ENCODE results near the gene DCAF11. TPM values are rescaled to one million over a fixed set of nuclear protein-coding genes. Genes with fewer than 3 reads are reported as not detected.
A peak's percentile ranks its signal among the peaks of the same experiment; 100 is the strongest.
"Not testable (repeated sequence)": the region's sequence is repeated elsewhere in the genome, so short reads cannot be mapped to it uniquely, and the experiment has no call there.

DCAF11 gene
- total RNA-seq, 1 donor from 2014 or later = 112 TPM

- DNase-seq (ENCODE audit: low read depth) = no peak
These were observed 19.1 kb upstream of the DCAF11 start for GRCh38 chr14:24095271-24096068.

- DNase-seq (ENCODE audit: low read depth) = no peak
These were observed 17.9 kb upstream of the DCAF11 start for GRCh38 chr14:24096545-24097181.

- no peak for DNase-seq (ENCODE audit: low read depth)
These were observed 16.2 kb upstream of the DCAF11 start for GRCh38 chr14:24098229-24098926.

- peak; percentile 5 for DNase-seq (ENCODE audit: low read depth)
These were observed 15.4 kb upstream of the DCAF11 start for GRCh38 chr14:24098927-24099813.

GRCh38 chr14:24100197-24100981 lies 14.2 kb upstream of the DCAF11 start:
- DNase-seq (ENCODE audit: low read depth) = no peak

- DNase-seq (ENCODE audit: low read depth) = no peak
These were observed 13.5 kb upstream of the DCAF11 start for GRCh38 chr14:24100982-24101494.

GRCh38 chr14:24102357-24103048 lies 12.1 kb upstream of the DCAF11 start:
- no peak for DNase-seq (ENCODE audit: low read depth)

GRCh38 chr14:24103451-24103850 lies 11.1 kb upstream of the DCAF11 start:
- DNase-seq (ENCODE audit: low read depth) = no peak

- DNase-seq (ENCODE audit: low read depth) = not testable (repeated sequence)
These were observed 8.9 kb upstream of the DCAF11 start for GRCh38 chr14:24105609-24106239.

GRCh38 chr14:24106672-24107271 lies 7.8 kb upstream of the DCAF11 start:
- no peak for DNase-seq (ENCODE audit: low read depth)

GRCh38 chr14:24108336-24108874 lies 6.2 kb upstream of the DCAF11 start:
- no peak for DNase-seq (ENCODE audit: low read depth)

- no peak for DNase-seq (ENCODE audit: low read depth)
These were observed 4.5 kb upstream of the DCAF11 start for GRCh38 chr14:24110060-24110459.

GRCh38 chr14:24110523-24110922 lies 4.1 kb upstream of the DCAF11 start:
- DNase-seq (ENCODE audit: low read depth) = no peak

GRCh38 chr14:24113379-24113800 lies 1.2 kb upstream of the DCAF11 start:
- no peak for DNase-seq (ENCODE audit: low read depth)

GRCh38 chr14:24113801-24114531 lies 611 bp upstream of the DCAF11 start:
- DNase-seq (ENCODE audit: low read depth) = peak; percentile 94

GRCh38 chr14:24115422-24116127 lies 998 bp downstream of the DCAF11 start:
- DNase-seq (ENCODE audit: low read depth) = no peak
